ENCODE data around the gene SIRT6.
"Not testable (repeated sequence)": the region's sequence is repeated elsewhere in the genome, so short reads cannot be mapped to it uniquely, and the experiment has no call there.

SIRT6 gene

GRCh38 chr19:4174213-4174894, 8.0 kb downstream of the SIRT6 start:
- DNase-seq (ENCODE audit: low read depth) = no peak

DNA sequence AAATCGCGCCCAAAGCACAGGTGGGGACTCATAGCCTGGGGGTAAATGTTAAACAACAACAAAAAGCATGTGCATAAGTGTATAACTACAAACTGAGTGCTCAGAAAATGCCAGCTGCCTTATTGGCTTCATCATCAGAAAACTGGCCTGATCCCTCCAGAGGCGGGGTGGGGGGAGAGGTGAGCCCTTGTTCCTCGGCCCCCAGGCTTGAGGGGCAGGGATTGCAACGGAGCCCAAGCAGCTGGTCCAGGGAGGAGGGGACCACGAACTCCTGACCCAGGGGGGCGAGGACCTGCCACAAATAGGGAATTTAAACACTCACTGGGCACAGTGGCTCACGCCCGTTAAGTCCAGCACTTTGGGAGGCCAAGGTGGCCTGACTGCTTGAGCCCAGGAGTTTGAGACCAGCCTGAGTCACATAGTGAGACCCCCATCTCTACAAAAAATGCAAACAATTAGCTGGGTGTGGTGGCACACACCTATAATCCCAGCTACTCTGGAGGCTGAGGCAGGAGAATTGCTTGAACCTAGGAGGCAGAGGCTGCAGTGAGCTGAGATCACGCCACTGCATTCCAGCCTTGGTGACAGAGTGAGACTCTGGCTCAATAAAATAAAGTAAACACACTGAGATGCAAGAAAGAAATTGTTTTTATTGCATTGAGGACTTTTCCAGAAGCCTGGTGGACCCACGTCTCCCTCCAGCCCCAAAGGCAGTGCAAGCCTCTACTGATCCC, 8.7 kb downstream of the SIRT6 start:
- no peak for DNase-seq (ENCODE audit: low read depth)

- peak; percentile 8 for DNase-seq (ENCODE audit: low read depth)
Observed at GRCh38 chr19:4172861-4173473, 9.4 kb downstream of the SIRT6 start.

DNA sequence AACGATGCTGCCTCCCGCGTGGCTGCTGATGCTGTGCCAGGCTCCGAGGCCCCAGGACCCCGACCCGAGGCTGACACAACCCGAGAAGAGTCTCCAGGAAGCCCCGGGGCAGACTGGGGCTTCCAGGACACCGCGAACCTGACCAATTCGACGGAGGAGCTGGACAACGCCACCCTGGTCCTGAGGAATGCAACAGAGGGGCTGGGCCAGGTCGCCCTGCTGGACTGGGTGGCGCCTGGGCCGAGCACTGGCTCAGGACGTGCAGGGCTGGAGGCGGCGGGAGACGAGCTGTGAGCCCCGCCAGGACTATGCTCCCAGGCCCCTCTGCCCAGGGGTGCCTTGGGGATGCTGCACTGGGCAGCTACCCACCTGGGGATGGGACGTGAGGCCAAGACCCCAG, 10.7 kb downstream of the SIRT6 start:
- DNase-seq (ENCODE audit: low read depth) = no peak

DNA sequence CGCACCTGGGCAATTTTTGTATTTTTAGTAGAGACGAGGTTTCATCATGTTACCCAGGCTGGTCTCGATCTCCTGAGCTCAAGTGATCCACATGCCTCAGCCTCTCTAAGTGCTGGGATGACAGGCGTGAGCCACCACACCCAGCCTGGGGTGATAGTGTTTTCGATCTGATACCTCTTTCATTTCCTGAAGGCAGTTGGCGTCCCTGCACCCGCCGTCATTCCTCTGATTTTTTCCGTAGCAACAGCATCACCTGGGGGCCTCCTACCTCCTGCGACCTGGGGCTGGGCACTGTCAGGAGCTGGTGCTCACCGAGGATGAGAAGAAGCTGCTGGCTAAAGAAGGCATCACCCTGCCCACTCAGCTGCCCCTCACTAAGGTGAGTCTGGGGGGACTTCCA, 18.1 kb downstream of the SIRT6 start:
- DNase-seq (ENCODE audit: low read depth) = no peak

- DNase-seq (ENCODE audit: low read depth) = no peak
Observed at GRCh38 chr19:4161415-4162077, 20.8 kb downstream of the SIRT6 start.

DNA sequence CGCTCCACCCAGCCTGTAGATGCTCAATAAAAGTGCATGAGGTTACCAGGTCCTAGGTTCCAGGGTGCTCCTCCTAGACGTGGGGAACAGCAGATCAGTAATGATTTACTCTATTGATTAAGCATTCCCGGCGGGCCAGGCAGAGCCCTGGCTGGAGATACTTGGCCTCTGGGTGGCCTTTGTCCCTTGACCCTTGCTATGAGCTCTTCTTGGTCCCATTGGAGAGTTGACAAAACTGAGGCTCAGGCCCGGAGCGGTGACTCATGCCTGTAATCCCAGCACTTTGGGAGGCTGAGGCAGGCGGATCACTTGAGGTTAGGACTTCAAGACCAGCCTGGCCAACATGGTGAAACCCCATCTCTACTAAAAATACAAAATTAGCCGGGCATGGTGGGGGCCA, 24.4 kb downstream of the SIRT6 start:
- DNase-seq (ENCODE audit: low read depth) = not testable (repeated sequence)

DNA sequence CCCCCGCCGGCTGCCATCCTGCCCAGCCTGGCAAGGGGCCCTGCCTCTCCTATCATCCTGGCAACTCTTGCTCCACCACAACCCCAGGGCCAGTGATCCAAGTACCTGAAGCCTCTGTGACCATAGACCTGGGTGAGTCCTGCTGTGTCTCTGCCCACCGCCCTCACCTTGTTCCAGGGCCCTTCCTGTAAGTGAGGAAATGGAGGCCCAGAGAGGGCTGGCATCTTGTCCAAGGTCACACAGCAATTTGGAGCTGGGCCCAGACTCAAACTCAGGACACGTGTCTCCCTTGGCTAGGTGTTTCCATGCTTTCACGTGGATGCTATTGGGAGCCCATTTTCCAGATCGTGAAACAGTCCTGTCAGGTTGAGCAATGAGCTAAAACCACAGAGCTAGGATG, 25.2 kb downstream of the SIRT6 start:
- DNase-seq (ENCODE audit: low read depth) = no peak

DNA sequence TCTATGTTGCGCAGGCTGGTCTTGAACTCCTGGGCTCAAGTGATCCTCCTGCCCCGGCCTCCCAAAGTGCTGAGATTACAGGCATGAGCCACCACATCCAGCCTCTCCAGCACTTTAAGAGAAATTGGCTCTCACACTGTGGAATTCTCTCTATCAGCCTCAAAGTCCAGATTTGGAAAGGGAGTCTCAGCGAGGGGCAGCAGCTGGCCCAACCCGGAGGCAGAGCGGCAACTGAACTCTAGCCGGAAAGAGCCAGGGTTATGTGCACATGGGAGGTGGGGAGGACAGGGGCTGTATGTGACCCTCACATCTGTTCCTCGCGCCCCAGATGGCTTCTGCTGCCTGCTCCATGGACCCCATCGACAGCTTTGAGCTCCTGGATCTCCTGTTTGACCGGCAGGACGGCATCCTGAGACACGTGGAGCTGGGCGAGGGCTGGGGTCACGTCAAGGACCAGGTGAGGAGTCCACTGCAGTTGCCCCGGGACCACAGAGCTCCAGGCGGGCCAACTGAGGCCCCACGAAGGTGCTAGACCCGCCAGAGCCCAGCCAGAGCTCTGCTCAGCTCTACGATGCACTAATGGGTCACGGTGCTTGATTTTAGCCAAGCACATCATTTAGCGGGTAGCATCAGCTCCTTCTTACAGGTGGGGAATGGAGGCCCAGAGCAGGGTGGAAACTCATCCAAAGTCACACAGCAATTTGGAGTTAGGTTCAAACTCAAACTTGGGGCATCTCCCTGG, 27.6 kb downstream of the SIRT6 start:
- no peak for DNase-seq (ENCODE audit: low read depth)

DNA sequence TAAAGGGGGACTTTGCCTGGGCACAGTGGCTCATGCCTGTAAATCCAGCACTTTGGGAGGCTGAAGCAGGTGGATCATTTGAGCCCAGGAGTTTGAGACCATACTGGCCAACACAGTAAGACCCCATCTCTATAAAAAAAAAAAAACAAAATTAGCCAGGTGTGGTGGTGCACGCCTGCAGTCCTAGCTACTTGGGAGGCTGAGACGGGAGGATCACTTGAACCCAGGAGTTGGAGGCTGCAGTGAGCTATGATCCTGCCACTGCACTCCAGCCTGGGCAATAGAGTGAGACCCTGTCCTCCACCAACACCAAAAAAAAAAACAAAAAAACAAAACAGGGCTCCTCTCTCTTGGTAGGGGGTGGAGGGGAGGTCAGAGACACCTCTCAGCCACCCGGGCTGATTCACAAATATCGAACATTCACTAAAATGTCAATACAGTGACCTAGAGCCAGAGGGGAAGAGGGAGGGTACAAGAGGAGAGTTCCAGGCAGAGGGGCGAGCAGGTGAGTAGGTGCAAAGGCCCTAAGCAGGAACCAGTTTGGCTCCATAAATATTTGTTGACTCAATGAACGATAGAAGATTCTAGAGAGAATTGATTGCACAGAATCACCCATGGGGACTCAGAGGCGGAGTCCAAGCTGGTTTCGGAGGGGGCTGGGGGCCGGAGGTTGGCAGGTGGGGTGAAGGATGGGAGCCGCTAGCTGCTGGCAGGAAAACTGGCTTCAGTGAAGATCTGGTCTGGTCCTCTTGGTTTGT, 29.9 kb downstream of the SIRT6 start:
- no peak for DNase-seq (ENCODE audit: low read depth)

GRCh38 chr19:4151623-4152022, 30.7 kb downstream of the SIRT6 start:
- DNase-seq (ENCODE audit: low read depth) = no peak

DNA sequence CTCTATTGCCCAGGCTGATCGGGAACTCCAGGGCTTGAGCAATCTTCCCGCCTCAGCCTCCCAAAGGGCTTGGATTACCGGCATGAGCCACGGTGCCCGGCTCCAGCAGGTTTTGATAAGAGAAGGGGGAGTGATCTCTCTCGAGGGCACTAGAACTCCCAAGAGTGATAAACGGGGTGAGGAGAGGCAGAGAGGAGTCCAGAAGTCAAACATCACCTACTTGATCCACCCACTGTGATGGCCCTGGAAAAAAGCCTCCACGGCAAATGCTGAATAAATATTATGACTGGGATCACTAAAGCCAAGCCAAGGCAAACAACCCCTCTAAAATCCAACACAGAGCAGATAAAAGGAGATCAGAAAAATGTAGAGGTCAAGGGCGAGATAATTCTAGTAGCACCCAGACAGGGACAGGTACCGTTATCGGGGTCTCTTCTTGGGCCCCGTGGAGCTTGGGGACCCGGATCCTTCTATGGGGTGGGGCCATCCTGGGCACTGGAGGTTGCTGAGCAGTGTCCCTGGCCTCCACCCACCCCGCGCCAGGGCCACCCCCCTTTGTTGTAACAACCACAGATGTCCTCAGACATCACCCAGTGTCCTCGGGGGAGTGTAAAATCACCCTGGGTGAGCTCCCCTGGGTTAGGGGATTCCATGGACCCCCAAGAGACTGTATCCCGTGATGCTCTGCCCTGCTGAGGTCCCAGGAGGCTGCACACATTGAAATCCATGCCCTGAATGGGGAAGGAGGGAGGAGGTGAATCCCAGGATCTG, 32.7 kb downstream of the SIRT6 start:
- DNase-seq (ENCODE audit: low read depth) = peak; percentile 36

DNA sequence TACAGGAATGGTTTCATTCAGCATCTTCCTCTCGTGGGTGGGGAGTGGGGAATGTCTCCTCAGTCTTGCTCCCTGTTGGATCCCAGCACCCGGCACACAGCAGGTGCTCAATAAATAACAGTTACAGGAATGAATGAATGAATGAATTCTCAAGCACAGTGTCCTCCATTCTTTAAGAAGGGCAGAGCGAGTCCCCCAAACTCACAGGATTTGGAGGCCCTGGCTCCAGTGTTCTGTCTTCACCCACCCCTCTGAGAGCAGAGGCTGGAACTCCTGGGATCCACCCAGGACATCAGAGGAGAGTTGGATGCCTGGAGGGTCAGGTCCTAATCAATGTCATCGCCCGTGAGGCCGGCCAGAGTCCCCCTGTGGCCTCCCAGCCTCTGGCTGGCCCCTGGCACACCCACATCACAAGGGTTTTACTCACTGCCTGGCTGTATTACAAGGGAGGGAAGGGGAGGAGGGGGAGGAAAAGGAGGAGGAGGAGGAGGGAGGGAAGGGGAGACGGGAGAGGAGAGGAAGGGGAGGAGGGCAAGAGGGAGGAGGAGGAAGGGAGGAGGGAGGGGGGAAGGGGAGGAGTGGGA, 37.6 kb downstream of the SIRT6 start:
- DNase-seq (ENCODE audit: low read depth) = peak; percentile 67

GRCh38 chr19:4142916-4143315, 39.4 kb downstream of the SIRT6 start:
- DNase-seq (ENCODE audit: low read depth) = not testable (repeated sequence)

- DNase-seq (ENCODE audit: low read depth) = peak; percentile 43
Observed at GRCh38 chr19:4140237-4140711, 42.1 kb downstream of the SIRT6 start.

DNA sequence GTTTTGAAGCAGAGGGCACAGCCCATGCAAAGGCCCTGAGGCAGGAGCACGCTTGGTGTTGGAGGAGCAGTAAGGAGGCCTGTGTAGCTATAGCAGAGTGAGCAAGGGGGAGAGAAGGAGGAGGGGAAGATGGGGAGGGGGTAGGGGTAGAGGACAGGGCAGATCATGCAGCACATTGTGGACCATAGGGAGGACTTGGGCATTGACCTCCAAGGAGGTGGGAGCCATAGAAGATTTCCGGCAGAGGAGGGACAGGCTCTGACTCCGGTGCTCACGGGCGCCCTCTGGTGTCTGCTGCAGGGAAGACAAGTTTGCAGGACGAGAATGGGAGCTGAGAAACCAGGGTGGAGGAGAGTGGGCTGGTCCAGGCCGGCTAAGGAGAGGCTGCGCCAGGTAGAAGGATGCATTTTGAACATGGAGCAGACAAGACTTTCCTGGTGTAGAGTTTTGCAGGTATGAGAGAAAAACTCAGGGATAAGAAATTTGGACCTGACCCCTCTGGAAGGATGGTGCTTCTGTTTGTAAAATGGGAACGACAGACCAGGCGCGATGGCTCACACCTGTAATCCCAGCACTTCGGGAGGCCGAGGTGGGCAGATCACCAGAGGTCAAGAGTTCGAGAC, 42.6 kb downstream of the SIRT6 start:
- DNase-seq (ENCODE audit: low read depth) = peak; percentile 25

DNA sequence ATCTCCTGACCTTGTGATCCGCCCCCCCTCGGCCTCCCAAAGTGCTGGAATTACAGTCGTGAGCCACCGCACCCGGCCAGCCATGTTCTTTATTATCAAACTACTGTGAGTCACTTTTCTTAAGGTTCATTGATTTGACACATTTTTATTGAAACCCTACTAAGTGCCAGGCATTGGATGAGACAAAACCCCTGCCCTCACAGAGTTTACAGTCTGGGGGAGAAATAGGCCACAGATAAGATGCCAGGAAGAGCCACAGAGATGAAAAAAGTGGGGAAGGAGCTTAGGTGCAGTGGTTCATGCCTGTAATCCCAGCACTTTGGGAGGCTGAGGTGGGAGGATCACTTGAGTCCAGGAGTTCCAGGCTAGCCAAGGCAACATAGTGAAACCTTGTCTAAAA, 43.9 kb downstream of the SIRT6 start:
- DNase-seq (ENCODE audit: low read depth) = no peak

DNA sequence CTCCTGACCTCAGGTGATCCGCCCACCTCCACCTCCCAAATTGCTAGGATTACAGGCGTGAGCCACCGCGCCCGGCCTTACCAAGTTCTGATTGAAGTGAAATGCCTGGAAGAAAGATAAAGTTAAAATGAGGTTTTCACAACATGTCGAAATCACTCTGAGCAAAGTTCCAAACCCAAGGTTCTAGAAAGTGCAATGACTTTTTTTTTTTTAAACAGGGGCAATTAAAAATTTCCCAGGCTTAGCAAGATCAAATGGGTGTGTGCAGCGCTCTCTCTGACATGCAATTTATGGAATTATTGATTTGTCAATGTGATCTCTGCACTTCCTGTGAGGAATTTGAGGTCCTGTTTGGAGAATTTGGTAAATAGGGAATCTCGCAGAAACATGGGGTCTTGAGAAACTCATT, 45.7 kb downstream of the SIRT6 start:
- DNase-seq (ENCODE audit: low read depth) = no peak

- DNase-seq (ENCODE audit: low read depth) = peak; percentile 14
Observed at GRCh38 chr19:4135386-4135785, 47.0 kb downstream of the SIRT6 start.

DNA sequence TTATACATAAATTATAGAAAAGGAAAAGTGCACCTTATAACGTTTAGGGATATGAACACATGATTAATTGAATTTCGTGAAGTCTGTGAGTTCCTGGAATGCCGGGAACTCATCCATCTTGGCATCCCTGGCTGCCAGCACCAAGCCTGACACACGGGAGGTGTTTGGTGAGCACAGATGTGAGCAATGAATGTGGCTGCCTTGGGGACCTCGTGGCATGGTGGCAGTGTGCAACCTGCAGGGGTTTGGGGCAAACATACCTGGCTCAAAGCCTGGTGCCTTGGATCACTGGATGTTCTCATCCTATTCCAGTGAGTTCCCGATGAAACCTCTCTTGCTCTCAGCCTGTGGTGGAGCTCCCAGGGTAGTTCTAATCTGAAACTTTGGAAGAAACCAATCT, 48.0 kb downstream of the SIRT6 start:
- DNase-seq (ENCODE audit: low read depth) = no peak
